Measurements from ENCODE around the gene ZBTB25. TPM values are rescaled to one million over a fixed set of nuclear protein-coding genes. Genes with fewer than 3 reads are reported as not detected.

Gene ZBTB25
- total RNA-seq, 2 experiments from 2014 or later: 32.7 to 40.0 TPM

GRCh38 chr14:64502887-64503433 is 678 bp downstream of the ZBTB25 start:
- Mint-ChIP-seq H3K4me3 (peak overlapping the region; percentile 98), H3K4me1 (peaks cover 47% of the 10 kb centered on the region), H3K27me3 (no peaks in the 10 kb centered on the region), H3K36me3 (ENCODE audit: low read depth) (peaks cover 53% of the 10 kb centered on the region), H3K9me3 (ENCODE audit: low read depth) (no peaks in the 10 kb centered on the region), H3K27ac (peak overlapping the region; percentile 99)
- DNase-seq (peak; percentile 50), ATAC-seq (no peak)
- CTCF ChIA-PET: interaction anchor here (0.6 to 2.6 kb wide), 8 partner anchors 8 to 968 kb away, joined by 3 to 14 read pairs (median 3); partner anchors contain the start of gene HSPA2
- POLR2A ChIA-PET: interaction anchor here (0.6 to 0.9 kb wide), 2 partner anchors 31 to 38 kb away, joined by 3 read pairs; partner anchors contain the start of gene HSPA2
- intact Hi-C loops (cut with DNase I, micrococcal nuclease): loop anchor here (1.0 to 10.0 kb wide), 11 partner anchors 36 to 1028 kb away; partner anchors contain the start of genes AKAP5 (in 2 of the 2), HSPA2 (in 2 of the 2), MTHFD1 (in 2 of the 2) and CHURC1 (in 1 of the 2)

GRCh38 chr14:64502456-64502855 is 1.2 kb downstream of the ZBTB25 start:
- H3K36me3 Mint-ChIP-seq (ENCODE audit: low read depth): peaks cover 56% of the 10 kb centered on the region
- H3K9me3 Mint-ChIP-seq (ENCODE audit: low read depth): no peaks in the 10 kb centered on the region
- DNase-seq (peak; percentile 38), ATAC-seq (no peak)
- peak overlapping the region; percentile 98 for H3K4me3 Mint-ChIP-seq
- H3K27ac Mint-ChIP-seq: peak overlapping the region; percentile 99
- ChIA-PET POLR2A (interaction anchor here (0.6 to 1.0 kb wide), 3 partner anchors 9 to 38 kb away, joined by 3 to 11 read pairs (median 3); partner anchors contain the start of gene HSPA2), CTCF (interaction anchor here (0.6 to 2.6 kb wide), 9 partner anchors 9 to 969 kb away, joined by 3 to 14 read pairs (median 3); partner anchors contain the start of gene HSPA2)
- intact Hi-C loops (cut with DNase I, micrococcal nuclease): loop anchor here (2.0 to 10.0 kb wide), 8 partner anchors 35 to 1028 kb away; partner anchors contain the start of genes AKAP5 (in 2 of the 2), PPP2R5E (in 1 of the 2), SGPP1 (in 1 of the 2) and SYNE2 (in 1 of the 2)
- H3K4me1 Mint-ChIP-seq: peaks cover 46% of the 10 kb centered on the region
- H3K27me3 Mint-ChIP-seq: no peaks in the 10 kb centered on the region

GRCh38 chr14:64501411-64502171 is 2.0 kb downstream of the ZBTB25 start:
- Mint-ChIP-seq H3K27ac (peak overlapping the region; percentile 99), H3K36me3 (ENCODE audit: low read depth) (peaks cover 52% of the 10 kb centered on the region), H3K27me3 (no peaks in the 10 kb centered on the region), H3K9me3 (ENCODE audit: low read depth) (no peaks in the 10 kb centered on the region), H3K4me3 (peak overlapping the region; percentile 98), H3K4me1 (peaks cover 44% of the 10 kb centered on the region)
- intact Hi-C loops (cut with DNase I, micrococcal nuclease): loop anchor here (2.0 to 10.0 kb wide), 8 partner anchors 34 to 1027 kb away; partner anchors contain the start of genes AKAP5 (in 2 of the 2), PPP2R5E (in 1 of the 2), SGPP1 (in 1 of the 2) and SYNE2 (in 1 of the 2)
- ATAC-seq (no peak), DNase-seq (no peak)
- ChIA-PET POLR2A (interaction anchor here (1.0 kb wide), 1 partner anchor 10 kb away, joined by 3 read pairs; no protein-coding TSS in a partner anchor), CTCF (interaction anchor here (0.7 to 2.6 kb wide), 6 partner anchors 9 to 72 kb away, joined by 3 to 14 read pairs (median 6); partner anchors contain the start of gene HSPA2)

- CTCF ChIA-PET: interaction anchor here (0.6 to 1.4 kb wide), 2 partner anchors 10 to 732 kb away, joined by 5 to 6 read pairs; no protein-coding TSS in a partner anchor
- POLR2A ChIA-PET: interaction anchor here (0.6 kb wide), 1 partner anchor 17 kb away, joined by 4 read pairs; no protein-coding TSS in a partner anchor
- H3K9me3 Mint-ChIP-seq (ENCODE audit: low read depth): no peaks in the 10 kb centered on the region
- H3K4me1 Mint-ChIP-seq: peaks cover 44% of the 10 kb centered on the region
- intact Hi-C loops (cut with DNase I, micrococcal nuclease): loop anchor here (5.0 to 10.0 kb wide), 6 partner anchors 33 to 1025 kb away; partner anchors contain the start of genes AKAP5 (in 1 of the 2), PPP2R5E (in 1 of the 2), SGPP1 (in 1 of the 2) and SYNE2 (in 1 of the 2)
- peak overlapping the region; percentile 98 for H3K4me3 Mint-ChIP-seq
- DNase-seq (no peak), ATAC-seq (no peak)
- H3K36me3 Mint-ChIP-seq (ENCODE audit: low read depth): peaks cover 43% of the 10 kb centered on the region
- H3K27ac Mint-ChIP-seq: peak overlapping the region; percentile 99
- no peaks in the 10 kb centered on the region for H3K27me3 Mint-ChIP-seq
Observed at GRCh38 chr14:64500088-64500487, 3.5 kb downstream of the ZBTB25 start.

- Mint-ChIP-seq H3K4me1 (peaks cover 67% of the 10 kb centered on the region), H3K9me3 (ENCODE audit: low read depth) (no peaks in the 10 kb centered on the region), H3K27me3 (no peaks in the 10 kb centered on the region), H3K36me3 (ENCODE audit: low read depth) (peaks cover 43% of the 10 kb centered on the region), H3K4me3 (no peak overlapping the region), H3K27ac (peak overlapping the region; percentile 65)
- POLR2A ChIA-PET: interaction anchor here (0.9 to 1.0 kb wide), 2 partner anchors 14 to 18 kb away, joined by 3 to 5 read pairs; no protein-coding TSS in a partner anchor
- intact Hi-C loops (cut with DNase I, micrococcal nuclease): no loop called here
- DNase-seq (no peak), ATAC-seq (no peak)
- CTCF ChIA-PET: interaction anchor here (0.8 to 2.1 kb wide), 9 partner anchors 9 to 158 kb away, joined by 3 to 9 read pairs (median 4); no protein-coding TSS in a partner anchor
Observed at GRCh38 chr14:64496764-64497163, 6.9 kb downstream of the ZBTB25 start.

- H3K9me3 Mint-ChIP-seq (ENCODE audit: low read depth): no peaks in the 10 kb centered on the region
- intact Hi-C loops (cut with DNase I, micrococcal nuclease): no loop called here
- H3K4me3 Mint-ChIP-seq: no peak overlapping the region
- H3K36me3 Mint-ChIP-seq (ENCODE audit: low read depth): peaks cover 51% of the 10 kb centered on the region
- H3K27me3 Mint-ChIP-seq: no peaks in the 10 kb centered on the region
- ATAC-seq (no peak), DNase-seq (no peak)
- CTCF ChIA-PET: interaction anchor here (0.6 to 1.9 kb wide), 6 partner anchors 13 to 498 kb away, joined by 3 to 7 read pairs (median 4); no protein-coding TSS in a partner anchor
- H3K4me1 Mint-ChIP-seq: peaks cover 72% of the 10 kb centered on the region
- POLR2A ChIA-PET: no interaction called here
- peak overlapping the region; percentile 10 for H3K27ac Mint-ChIP-seq
Observed at GRCh38 chr14:64495252-64495651, 8.4 kb downstream of the ZBTB25 start.

- ATAC-seq: no peak
- Mint-ChIP-seq H3K27me3 (no peaks in the 10 kb centered on the region), H3K27ac (peak overlapping the region; percentile 29), H3K36me3 (ENCODE audit: low read depth) (peaks cover 43% of the 10 kb centered on the region), H3K4me3 (no peak overlapping the region), H3K9me3 (ENCODE audit: low read depth) (no peaks in the 10 kb centered on the region), H3K4me1 (peaks cover 57% of the 10 kb centered on the region)
- intact Hi-C loops (cut with DNase I, micrococcal nuclease): no loop called here
- CTCF ChIA-PET: interaction anchor here (0.7 to 1.4 kb wide), 5 partner anchors 9 to 125 kb away, joined by 3 to 9 read pairs (median 3); no protein-coding TSS in a partner anchor
- POLR2A ChIA-PET: no interaction called here
- DNase-seq: no peak
Observed at GRCh38 chr14:64493455-64493854, 10.2 kb downstream of the ZBTB25 start.

- no peaks in the 10 kb centered on the region for H3K9me3 Mint-ChIP-seq (ENCODE audit: low read depth)
- no peak overlapping the region for H3K27ac Mint-ChIP-seq
- no peaks in the 10 kb centered on the region for H3K27me3 Mint-ChIP-seq
- intact Hi-C loops (cut with DNase I, micrococcal nuclease): no loop called here
- CTCF ChIA-PET: interaction anchor here (1.4 kb wide), 1 partner anchor 61 kb away, joined by 5 read pairs; no protein-coding TSS in a partner anchor
- POLR2A ChIA-PET: no interaction called here
- peaks cover 54% of the 10 kb centered on the region for H3K36me3 Mint-ChIP-seq (ENCODE audit: low read depth)
- no peak overlapping the region for H3K4me3 Mint-ChIP-seq
- H3K4me1 Mint-ChIP-seq: peaks cover 46% of the 10 kb centered on the region
- DNase-seq (no peak), ATAC-seq (no peak)
Observed at GRCh38 chr14:64491637-64492036, 12.0 kb downstream of the ZBTB25 start.

GRCh38 chr14:64488590-64489099 is 15.0 kb downstream of the ZBTB25 start:
- ChIA-PET CTCF (interaction anchor here (0.7 to 3.6 kb wide), 5 partner anchors 10 to 361 kb away, joined by 3 to 12 read pairs (median 4); no protein-coding TSS in a partner anchor), POLR2A (no interaction called here)
- peaks cover 31% of the 10 kb centered on the region for H3K4me1 Mint-ChIP-seq
- H3K9me3 Mint-ChIP-seq (ENCODE audit: low read depth): no peaks in the 10 kb centered on the region
- H3K36me3 Mint-ChIP-seq (ENCODE audit: low read depth): peaks cover 56% of the 10 kb centered on the region
- H3K4me3 Mint-ChIP-seq: no peak overlapping the region
- no peak overlapping the region for H3K27ac Mint-ChIP-seq
- ATAC-seq: no peak
- no peak for DNase-seq
- intact Hi-C loops (cut with DNase I, micrococcal nuclease): no loop called here
- H3K27me3 Mint-ChIP-seq: no peaks in the 10 kb centered on the region

- no peaks in the 10 kb centered on the region for H3K9me3 Mint-ChIP-seq (ENCODE audit: low read depth)
- intact Hi-C loops (cut with DNase I, micrococcal nuclease): loop anchor here (1.0 to 5.0 kb wide), 4 partner anchors 46 to 134 kb away; no protein-coding TSS in a partner anchor
- CTCF ChIA-PET: interaction anchor here (0.7 to 4.1 kb wide), 17 partner anchors 9 to 174 kb away, joined by 3 to 33 read pairs (median 5); partner anchors contain the start of genes AKAP5 and MTHFD1
Observed at GRCh38 chr14:64478634-64479250, 24.9 kb downstream of the ZBTB25 start.

More at GRCh38 chr14:64478634-64479250, 24.9 kb downstream of the ZBTB25 start:
- H3K36me3 Mint-ChIP-seq (ENCODE audit: low read depth): peaks cover 11% of the 10 kb centered on the region
- no peak overlapping the region for H3K27ac Mint-ChIP-seq
- H3K27me3 Mint-ChIP-seq: no peaks in the 10 kb centered on the region
- H3K4me3 Mint-ChIP-seq: no peak overlapping the region
- H3K4me1 Mint-ChIP-seq: peaks cover 37% of the 10 kb centered on the region
- no peak for ATAC-seq
- POLR2A ChIA-PET: no interaction called here
- no peak for DNase-seq

Measured in activated CD4-positive, alpha-beta T cell treated with anti-CD3 and anti-CD28 coated beads for 36 hours (primary cell).